ENCODE results near the gene DYSF.

DNA sequence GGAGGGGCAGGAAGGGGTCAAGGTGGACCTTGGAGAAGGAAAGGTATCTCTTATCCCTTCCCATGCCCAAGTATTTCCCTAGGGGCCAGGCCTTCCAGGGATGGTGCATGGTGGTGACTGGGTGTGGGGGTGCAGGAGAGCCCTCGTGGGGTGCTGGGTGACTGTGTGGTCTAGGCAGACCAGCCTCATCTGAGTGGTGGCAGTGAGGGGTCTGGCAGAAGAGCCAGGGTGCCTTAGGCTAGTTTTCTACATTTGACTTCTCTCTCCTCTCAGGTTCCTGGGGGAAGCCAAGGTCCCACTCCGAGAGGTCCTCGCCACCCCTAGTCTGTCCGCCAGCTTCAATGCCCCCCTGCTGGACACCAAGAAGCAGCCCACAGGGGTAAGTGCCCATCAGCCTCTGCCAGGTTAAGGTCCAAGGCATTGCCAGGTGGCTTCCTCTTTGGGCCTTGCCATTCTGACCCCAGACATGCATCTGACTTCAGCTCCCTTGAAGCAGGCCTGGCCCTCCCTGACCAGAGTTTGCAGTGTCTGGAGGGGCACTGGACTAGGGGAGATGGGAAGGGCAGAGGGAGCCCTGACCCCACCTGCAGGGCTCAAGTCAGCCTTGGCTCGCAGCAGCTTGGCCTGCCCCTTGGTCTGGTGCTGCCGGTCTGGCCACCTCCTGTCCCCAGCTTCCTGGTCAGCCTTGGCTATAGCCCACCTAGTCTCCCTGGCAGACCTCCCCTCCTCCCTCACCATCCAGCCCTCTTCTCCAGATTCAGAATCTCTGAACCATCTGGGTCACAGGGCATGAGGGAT is 49.8 kb downstream of the DYSF start:
- no peak for TF ChIP-seq POLR2A (IDR thresholded peaks at IDR 0.05)
- TF ChIP-seq, protein P1, sequence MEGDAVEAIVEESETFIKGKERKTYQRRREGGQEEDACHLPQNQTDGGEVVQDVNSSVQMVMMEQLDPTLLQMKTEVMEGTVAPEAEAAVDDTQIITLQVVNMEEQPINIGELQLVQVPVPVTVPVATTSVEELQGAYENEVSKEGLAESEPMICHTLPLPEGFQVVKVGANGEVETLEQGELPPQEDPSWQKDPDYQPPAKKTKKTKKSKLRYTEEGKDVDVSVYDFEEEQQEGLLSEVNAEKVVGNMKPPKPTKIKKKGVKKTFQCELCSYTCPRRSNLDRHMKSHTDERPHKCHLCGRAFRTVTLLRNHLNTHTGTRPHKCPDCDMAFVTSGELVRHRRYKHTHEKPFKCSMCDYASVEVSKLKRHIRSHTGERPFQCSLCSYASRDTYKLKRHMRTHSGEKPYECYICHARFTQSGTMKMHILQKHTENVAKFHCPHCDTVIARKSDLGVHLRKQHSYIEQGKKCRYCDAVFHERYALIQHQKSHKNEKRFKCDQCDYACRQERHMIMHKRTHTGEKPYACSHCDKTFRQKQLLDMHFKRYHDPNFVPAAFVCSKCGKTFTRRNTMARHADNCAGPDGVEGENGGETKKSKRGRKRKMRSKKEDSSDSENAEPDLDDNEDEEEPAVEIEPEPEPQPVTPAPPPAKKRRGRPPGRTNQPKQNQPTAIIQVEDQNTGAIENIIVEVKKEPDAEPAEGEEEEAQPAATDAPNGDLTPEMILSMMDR (IDR thresholded peaks at IDR 0.05) = no peak

All from lower leg skin (tissue), 3 donors.